HG02938 (cell line): ENCODE measurements around the gene HS6ST2.

Experiments
- ATAC-seq: cut with Tn5 transposase; IDR thresholded peaks from one replicate; pipeline ENCODE4 v1.9.1; 2021; ENCODE audit warnings: mild to moderate bottlenecking, moderate library complexity; ENCODE audit not compliant: unreplicated experiment

The HS6ST2 gene

DNA sequence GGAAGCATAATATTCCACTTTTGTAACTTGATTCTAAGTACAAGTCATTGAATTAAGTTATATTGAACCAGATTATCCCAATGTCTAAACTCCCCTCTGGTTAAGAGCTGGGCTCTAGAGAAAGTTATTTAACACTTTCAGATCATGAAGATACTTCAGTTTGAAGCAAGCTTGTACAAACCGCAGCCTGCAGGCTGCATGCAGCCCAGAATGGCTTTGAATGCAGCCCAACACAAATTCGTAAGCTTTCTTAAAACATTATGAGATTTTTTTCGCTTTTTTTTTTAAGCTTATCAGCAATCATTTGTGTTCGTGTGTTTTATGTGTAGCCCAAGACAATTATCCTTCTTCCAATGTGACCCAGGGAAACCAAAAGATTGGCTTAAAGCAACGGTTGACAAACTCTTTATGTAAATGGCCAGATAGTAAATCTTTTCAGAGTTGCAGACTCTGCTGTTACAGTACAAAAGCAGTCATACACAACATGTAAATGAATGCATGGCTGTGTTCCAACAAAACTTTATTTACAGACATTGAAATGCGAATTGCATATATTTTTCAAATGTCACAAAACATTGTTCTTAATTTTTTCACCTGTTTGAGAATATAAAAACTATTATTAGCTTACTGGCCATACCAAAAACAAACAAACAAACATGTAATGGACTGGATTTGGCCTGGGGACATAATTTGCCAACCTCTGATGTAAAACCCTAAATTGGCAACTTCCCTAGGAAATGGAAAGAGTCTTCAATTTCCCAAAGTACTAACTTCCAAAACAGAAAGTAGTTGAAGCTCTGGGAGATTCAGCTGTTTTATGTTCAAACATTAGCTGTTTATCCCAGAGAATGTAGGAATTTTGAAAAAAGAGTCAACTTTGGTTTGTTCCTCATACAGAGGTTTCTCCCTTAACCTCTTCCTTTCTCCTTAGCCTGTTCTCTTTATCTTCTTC is 268.5 kb downstream of the HS6ST2 start:
- no peak for ATAC-seq

DNA sequence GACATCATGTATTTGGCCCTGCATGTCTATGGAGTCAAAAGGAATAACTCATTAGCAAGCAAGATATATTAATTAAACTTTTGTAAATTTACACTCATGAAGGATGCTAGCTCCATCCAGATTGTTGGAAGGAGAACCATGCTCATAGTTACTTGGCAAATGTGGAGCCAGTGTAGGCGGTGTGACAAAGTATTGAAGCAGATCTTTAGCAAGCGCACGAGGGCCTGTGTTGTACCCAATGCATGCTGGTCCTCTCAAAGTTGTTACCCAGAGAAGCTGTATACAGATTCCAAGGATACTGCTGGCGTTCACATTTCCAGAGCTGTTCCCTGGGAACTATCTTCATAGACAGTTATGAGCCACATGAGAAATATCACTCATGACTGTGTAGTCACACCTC is 273.2 kb downstream of the HS6ST2 start:
- no peak for ATAC-seq

- no peak for ATAC-seq
Measured at GRCh38 chrX:132677233-132677716, 281.2 kb downstream of the HS6ST2 start.

DNA sequence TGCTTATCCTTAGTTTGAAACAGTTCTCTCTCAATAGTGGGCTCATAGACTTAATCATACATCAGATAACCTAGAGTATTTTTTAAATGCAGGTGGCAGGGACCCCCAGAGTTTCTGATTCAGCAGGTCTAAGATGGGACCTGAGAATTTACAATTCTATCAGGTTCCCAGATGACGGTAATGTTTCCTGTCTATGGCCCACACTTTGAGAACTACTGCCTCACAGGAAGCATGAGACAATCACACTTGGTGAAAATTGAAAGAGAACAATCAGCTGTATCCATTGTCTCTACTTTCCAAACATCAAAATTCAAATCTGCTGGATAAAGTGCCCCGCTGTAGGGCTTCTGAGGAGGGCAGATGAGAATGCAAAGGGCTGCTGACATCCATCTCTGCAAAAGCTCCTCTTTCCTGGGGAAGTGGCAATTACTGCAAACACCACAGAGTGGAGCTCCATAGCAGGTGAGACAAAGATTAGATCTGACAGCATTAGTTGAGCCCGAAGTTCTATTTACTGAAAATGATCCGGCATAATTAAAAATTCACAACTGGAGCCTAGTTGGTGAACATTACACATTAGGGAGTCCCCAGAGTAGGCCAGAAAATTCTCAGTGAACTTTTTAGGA is 281.8 kb downstream of the HS6ST2 start:
- ATAC-seq, result no peak

GRCh38 chrX:132676102-132676501 is 282.3 kb downstream of the HS6ST2 start:
- no peak for ATAC-seq

- no peak for ATAC-seq
Measured at GRCh38 chrX:132673331-132673730, 285.1 kb downstream of the HS6ST2 start.

- no peak for ATAC-seq
Measured at GRCh38 chrX:132671229-132671641, 287.2 kb downstream of the HS6ST2 start.

- ATAC-seq, result no peak
Measured at GRCh38 chrX:132669142-132669541, 289.3 kb downstream of the HS6ST2 start.

DNA sequence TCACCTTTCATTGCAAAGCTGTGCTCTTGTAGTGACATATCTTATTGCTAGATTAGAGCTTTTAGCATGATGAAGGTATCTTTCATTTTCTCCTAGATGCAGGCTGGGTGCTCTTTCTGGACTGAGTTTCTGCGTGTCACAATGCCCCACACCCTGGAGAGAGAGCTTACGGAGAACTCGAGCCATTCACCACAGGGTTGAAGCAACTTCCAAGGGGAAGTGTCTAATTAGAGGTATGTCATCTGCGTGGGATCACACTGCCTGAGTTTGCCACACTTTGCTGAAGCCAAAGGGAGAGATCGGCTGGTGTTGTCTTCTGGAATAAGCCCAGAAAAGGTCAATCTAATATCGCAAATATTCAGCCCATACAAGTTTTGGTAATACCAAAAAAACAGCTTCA is 290.3 kb downstream of the HS6ST2 start:
- no peak for ATAC-seq

DNA sequence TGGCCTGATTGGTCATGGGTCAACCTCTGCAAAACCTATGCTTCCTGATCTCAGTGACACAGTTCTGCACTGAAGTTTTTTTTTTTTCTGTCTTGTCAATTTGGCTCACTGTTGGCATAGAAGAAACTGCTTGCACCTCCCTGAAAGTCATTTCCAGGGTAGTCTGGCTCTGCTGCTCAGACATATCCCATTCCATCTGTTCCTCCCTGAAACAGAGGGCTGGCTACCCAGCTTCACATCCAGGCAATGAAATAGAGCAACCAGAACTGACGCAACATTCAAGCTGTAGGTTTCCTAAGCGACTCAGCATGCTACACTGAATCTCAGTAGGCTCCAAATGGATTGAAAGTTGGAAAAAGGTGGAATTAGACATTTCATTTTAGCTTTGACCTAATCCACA is 292.8 kb downstream of the HS6ST2 start:
- ATAC-seq, result no peak

GRCh38 chrX:132664273-132664672 is 294.2 kb downstream of the HS6ST2 start:
- ATAC-seq, result no peak

GRCh38 chrX:132662844-132663243 is 295.6 kb downstream of the HS6ST2 start:
- ATAC-seq, result no peak

GRCh38 chrX:132657876-132658275 is 300.6 kb downstream of the HS6ST2 start:
- no peak for ATAC-seq

GRCh38 chrX:132652871-132653270 is 305.6 kb downstream of the HS6ST2 start:
- no peak for ATAC-seq

- no peak for ATAC-seq
Measured at GRCh38 chrX:132651421-132652086, 306.9 kb downstream of the HS6ST2 start.

GRCh38 chrX:132648895-132649294 is 309.5 kb downstream of the HS6ST2 start:
- no peak for ATAC-seq

- no peak for ATAC-seq
Measured at GRCh38 chrX:132639446-132639845, 319.0 kb downstream of the HS6ST2 start.

DNA sequence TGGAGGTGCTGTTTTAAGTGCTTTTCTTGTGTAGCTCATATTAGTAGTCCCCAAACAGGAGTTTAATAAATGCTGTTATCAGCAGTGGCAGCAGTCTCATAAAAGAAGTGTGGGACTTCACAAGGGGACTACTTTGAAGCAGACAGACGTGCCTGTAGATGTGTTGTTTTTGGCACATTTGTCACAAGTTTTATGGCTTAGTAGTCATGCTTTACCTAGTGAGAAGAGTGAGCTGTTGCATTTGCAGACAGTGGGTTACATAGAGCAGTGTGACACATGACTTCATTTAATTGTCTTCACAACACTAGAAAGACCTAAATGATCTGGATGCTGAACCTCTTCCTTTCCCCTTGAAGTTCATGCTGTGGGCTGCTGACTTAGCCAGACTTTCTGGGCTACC is 320.1 kb downstream of the HS6ST2 start:
- no peak for ATAC-seq

- ATAC-seq, result no peak
Measured at GRCh38 chrX:132636080-132636479, 322.3 kb downstream of the HS6ST2 start.

GRCh38 chrX:132634521-132634920 is 323.9 kb downstream of the HS6ST2 start:
- no peak for ATAC-seq

DNA sequence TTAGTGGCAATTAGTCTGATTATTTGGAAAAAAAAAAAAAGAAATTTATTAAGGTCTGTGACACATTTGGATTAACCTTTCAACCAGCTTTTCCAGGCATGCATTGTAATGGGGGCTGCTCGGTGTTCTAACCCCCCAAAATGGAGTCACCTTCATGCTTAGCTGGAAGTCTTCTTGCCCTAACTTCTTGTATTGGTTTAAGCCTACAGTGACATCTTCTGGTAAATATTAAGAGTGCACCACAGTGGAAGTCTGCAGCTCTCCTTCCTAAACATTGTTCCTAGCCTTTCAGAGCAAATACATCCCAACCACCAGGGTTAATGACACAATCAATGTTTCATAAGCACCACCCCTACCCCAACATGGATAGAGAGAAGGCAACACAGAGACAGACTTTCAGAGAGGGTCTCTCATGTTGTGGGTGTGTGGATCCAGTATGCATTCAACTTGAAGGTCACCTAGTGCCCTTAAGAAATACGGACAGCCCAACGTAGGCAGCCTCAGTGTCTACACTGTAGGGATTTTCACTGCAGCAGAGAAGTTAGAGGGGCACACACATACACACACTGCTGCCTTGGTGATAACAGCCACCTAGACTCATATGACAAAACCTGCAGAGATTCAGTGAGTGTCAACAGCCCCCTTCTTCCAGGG is 326.7 kb downstream of the HS6ST2 start:
- ATAC-seq, result peak; percentile 56
